SK-N-DZ (cell line): ENCODE measurements around the gene BRAT1.

Experiments
- DNase-seq: peaks from one replicate; pipeline ENCODE4 v3.0.0-alpha.2; 2015; ENCODE audit warnings: low spot score

The BRAT1 gene

DNA sequence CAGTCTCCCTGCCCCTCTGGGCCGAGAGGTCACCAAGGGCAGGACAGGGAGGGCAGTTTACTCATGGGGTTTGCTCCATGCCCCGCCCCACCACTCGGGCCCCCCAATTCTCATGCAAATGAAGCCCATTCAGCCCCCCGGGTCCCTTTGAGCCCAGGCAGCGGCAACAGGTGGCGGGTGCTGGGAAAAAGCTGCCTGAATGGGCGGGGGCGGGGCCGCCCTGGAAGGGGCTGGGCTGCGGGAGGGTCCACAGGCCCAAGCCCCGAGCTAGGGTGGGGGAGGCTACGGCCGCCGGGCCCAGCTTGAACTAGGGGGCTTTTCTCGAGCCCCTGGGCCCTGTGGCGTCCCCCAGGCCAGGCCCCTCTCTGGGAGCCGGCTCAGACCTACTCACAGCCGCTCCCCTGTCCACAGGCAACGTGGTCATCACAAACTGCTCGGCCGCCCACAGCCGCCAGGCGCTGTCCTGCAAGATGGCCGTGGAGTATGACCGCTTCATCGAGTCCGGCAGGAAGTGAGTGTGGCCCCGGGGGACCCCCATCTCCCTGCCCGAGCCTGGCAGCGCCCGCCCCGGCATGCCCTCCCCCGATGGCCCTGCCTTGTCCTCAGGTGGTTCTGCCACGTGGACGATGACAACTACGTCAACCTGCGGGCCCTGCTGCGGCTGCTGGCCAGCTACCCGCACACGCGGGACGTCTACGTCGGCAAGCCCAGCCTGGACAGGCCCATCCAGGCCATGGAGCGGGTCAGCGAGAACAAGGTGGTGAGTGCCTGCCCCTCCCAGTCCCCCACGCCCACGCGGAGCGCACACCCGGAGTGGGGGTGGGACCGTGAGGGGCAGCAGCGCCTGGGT is 30.3 kb downstream of the BRAT1 start:
- no peak for DNase-seq

DNA sequence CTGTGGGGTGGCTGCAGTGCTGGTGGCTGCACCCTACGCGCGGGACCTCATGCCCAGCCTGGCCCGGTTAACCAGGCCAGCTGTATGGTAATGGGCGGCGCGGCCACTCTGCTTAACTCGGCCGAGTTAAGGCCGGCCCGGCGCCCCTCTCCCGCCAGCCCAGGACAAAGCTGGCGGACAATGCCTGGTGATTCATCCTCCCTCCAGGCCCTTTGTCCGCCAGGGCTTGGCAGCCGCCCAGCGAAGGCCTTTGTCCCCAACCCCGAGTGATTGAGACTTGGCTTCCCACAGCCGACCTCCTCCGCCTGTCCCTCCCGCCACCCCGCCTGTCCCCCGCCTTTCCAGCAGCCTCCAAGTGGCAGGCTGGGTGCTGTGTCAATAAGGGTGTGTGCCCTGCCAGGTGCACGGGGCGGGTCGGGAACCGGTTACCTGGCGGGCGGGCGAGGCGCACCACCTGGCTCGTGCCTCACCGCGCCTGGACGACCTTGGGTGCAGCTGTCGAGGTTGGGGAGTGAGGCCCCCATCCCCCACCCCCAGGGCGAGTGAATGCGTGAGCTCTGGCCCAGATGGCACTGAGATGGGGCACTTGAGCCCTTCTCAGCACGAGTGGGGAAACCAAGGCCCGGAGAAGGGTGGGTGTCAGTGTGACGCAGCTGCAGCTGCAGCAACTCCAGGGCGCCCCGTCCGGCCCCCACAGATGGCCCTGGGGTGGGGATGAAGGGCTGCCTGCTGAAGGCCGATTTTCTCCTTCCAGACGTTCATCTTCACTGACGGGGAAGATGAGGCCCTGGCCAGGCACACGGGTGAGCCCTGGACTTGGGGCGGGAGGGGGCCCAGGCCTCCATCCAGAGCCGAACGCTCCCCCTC is 31.1 kb downstream of the BRAT1 start:
- DNase-seq, result no peak

DNA sequence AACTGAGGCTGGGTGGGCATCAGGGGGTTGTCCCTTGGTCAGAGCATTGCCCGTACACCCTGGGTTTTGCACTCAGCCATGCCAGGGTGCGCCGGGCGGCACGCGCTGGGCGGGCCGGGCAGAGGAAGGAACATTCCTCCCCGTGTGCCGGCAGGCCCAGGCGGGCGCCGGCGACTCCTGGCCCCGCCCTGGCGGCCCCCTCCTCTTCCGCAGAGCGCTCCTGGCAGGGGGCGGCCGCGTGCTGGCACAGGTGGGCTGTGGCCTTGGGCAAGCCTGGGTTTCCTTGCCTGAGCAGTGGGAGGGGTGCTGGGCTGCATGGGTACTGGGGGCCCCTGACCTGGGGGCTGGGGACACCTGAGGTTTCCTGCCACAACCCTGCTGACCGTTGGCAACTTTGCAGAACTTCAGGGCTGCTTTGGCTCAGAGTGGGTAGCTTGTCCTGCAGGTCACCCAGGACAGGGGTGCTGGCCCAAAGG is 31.8 kb downstream of the BRAT1 start:
- no peak for DNase-seq

DNA sequence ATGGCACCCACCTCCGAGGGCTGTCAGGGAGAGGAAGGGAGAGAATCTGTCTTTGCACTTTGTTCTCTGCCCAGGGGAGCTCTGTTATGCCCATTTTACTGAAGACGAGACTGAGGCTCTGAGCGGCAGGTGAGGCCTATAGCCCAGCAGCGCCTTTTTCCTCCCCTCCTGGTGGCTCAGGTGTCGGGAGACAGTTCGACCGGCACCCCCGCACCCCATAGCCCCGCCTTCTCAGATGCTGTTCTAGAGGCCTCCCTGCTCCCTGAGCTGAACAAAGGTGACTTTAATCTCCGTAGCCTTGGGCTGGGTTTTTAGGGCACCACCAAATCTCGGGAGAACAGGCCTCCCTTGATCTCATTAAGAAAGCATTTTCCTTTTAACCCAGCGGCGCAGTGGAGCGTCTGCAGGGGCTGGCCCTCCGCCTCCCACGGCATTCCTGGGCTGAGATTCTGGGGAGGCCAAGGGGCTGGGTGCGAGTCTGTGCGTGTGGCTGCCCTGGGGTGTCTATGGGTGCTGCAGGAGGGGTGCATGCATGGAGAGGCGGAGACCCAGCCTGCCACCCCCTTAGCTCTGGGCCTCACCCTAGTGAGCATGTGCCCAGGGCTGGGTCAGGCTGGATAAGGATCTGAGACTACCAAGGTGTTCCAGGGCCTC is 32.4 kb downstream of the BRAT1 start:
- peak; percentile 53 for DNase-seq

DNA sequence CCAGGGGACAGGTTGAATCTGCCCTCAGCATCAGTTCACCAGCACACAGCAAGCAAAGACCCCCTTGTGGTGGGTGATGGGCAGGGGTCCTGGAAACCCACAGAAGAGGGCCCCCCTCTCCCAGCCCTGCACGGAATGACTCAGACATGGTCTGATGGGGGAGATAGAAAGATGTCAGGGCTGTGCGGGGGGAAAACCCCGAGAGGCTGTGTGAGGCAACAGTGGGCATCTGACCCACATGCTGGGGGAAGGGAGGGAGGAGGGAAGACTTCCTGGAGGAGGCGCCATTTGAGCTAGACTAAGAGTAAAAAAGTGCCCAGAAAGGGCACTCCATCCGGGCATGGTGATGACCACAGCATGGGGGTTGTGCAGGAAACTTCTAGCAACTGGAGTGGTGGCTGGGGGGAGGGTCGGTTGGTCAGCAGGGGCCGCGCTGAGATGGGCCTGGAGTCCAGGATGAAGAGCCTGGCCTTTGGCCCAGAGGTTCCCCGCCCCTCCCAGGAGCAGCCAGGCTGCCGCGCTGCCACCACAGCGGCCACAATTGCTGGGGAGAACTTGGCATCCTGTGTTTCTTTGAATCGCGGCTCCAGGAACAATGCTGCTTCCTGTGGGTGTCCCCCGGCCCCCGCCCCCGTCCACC is 33.3 kb downstream of the BRAT1 start:
- no peak for DNase-seq

DNA sequence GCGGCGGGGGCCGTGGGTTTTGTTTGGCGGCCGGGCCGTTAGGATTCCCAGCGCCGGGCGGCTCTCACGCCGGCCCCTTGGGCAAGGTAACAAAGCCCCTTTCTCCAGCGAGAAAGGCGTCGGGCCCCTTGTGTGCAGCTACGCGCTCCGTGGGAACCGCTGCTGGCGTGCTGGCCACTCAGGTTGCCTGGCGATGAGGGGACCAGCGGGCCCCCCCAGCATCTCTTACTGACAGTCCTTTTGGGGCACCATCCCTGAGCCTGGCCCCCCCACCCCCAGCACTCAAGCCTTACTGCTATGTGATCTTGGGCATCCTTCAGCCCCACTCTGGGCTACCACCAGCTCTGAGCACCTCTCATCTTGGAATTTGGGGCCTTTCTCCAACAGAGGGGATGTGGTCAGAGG is 34.0 kb downstream of the BRAT1 start:
- DNase-seq, result no peak

DNA sequence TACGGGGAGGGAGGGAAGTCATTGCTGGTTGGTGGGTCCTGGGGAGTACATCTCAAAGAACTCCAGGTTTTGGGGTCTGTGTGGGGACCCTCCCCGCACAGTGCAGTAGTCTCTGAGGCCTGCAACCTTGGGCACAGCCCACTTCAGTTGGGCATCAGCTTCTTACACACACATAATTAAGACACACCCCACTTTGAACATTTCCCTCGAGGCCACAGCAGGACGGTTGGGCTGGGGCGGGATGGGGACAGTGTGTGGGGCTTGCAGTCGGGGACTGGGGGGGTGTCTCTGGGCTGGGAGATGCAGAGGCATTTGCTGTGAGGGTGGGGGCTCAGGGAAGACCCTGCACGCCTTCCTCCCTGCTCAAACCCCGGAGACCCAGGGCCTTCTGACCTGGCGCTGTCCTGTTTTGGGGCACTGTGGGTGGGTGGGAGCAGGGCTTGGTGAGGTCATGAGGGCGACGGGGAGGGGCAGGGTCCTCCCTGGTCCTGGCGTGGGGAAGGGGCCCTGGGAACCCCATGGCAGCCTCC is 34.5 kb downstream of the BRAT1 start:
- no peak for DNase-seq

DNA sequence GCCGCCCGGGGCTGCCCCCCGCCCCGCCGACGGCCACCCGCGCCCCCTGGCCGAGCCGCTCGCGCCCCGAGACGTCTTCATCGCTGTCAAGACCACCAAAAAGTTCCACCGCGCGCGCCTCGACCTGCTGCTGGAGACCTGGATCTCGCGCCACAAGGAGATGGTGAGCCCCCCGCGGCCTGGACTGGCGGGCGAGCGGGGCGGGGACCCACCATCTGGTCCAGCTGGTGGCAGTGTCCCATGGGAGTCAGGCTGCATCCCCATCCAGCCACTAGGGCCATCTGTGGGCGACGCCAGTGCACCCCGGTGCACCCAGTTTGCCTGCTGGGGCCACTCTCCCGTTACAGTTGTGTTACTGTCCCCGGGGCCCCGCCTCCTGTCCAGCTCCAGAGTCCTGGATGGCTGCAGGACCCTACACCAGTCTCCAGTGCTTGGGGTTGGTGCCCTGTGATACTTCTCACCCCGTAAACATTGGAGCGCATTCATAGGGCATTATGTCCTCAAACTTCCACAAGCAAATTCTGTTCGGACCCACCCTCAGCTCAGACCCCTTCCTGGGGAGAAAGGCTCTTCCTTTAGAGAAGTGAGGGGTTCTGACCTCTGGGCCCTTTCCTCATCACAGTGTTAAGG is 35.1 kb downstream of the BRAT1 start:
- DNase-seq, result peak; percentile 59

DNA sequence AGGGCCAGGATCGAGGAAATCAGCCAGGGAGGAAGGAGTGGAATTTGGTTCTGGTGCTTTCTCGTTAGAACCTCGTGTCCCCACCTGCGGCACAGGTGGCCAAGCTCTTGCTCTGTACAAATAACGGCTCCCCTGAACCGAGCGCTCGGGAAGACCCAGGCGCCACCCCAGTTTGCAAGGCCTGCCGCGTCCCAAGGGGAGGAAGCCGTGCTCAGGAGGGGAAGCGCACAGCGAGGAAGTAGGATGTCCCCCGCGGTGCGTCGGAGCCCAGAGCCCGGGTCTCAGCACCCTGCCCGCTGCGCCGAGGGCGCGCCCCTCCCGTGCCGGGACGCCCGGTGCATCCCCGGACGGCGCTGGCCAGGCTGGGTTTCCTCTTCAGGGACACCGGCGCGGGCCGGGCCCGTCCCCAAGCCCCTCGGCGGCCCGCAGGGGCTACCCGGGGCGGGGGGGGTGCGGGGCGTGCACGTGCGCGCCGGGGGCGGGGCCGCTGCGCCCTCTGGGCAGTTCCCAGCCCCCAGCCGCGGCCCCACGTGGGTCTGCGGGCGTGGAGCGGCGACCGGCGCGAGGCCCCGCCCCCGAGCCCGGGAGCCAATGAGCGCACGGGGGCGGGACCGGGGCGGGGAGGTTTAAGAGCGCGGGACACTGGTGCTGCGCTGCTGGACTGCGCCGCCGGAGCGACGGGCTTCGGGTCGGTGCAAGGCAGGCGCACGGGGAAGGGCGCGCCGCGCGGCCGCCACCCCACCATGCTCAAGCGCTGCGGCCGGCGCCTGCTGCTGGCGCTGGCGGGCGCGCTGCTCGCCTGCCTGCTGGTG is 36.0 kb downstream of the BRAT1 start, which contains the start of gene LFNG:
Gene LFNG, plus strand, starts transcription at position 656 of the 812 bp plus-strand sequence. Its CDS starts 88 bp downstream, at position 744.
- DNase-seq, result peak; percentile 91

DNA sequence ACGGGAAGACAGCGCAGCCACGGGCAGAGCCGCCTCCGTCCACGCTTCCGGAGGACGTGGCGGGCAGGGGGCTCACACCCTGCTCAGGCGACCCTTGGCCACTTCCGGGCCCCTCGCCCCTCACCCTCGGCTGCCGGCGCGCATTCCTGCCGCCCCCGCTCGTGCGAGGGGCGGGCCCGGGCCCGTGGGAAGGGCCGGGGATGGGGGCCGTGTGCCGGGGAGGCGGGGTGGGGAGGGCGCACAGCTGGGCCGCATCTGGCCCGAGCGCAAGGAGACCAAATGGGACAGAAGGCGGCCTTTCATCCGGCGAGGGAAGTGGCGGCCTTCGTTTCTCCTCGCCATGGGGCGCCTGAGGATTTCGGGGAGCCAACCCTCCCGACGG is 36.6 kb downstream of the BRAT1 start:
- DNase-seq, result no peak

DNA sequence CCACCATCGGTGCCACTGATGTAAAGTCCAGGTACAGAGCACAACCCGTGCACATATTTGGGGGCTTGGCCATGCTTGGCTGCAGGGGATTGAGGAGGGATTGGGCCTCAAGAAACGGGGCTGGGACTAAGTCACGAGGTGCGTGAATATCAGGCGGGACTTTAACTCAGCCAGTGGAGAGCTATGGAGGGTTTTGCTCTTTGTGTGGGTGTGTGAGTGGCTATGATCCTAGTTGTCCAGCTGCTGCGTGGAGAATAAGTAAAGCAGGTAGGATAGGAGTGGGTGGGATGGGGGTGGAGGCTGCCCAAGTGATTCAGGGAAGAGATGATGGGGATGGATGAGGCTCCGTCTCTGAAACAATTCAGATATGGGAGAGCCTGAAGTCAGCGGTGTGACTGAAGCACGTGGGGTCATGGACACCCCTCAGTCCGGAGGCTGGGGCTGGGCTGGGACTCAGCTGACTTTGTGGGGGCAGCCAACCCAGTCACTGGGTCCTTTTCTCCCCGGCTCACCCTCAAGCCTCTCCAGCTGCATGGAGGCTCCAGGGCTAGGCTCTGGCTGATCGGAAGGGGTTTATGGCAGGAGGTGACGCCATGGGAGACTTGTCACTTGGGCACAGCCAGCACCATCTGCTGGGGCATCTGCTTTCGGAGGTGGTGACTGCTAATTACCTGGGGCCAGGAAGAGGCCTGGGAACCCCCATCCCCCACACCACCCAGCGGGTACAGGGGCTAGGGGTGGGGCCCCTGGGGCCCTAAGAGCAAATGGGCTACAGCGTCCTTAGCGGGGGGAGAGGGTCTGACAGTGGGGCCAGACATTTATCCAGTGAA is 37.4 kb downstream of the BRAT1 start:
- DNase-seq, result no peak

DNA sequence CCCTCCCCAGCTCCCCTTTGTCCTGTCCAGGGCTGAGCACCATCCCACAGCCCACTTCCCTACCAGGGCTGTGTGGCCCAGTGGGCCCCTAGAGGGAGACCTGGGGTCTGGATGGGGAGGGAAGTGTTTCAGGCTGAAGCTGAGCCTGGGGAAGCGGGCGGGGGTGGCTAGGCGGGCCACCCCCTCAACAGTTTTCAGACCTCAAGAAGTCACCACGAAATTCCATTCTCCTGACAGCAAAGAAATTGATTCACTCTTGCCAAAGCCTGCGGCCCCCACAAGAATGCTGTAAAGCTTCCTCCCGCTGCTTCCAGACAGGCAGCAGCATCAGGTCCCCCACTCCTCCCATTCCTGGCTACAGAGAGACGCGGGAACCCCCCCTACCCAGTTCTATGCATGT is 38.3 kb downstream of the BRAT1 start:
- no peak for DNase-seq

DNA sequence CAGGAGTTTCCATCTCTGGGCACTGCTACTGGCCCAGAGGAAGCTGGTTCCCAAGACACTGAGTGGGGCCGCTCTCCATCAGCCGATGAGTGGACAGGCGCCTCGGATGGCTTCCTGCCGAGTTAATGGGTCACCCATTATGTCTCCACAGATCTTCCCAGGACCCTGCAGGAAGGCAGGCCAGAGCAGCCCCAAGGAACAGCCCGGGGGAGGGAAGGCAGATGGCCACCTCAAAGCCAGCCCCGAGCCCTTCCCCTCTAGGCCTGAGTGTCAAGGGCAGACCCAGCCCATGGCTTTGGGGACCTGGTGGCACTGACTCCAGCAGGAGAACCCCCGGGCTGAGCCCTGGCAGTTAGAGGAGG is 39.1 kb downstream of the BRAT1 start:
- no peak for DNase-seq

DNA sequence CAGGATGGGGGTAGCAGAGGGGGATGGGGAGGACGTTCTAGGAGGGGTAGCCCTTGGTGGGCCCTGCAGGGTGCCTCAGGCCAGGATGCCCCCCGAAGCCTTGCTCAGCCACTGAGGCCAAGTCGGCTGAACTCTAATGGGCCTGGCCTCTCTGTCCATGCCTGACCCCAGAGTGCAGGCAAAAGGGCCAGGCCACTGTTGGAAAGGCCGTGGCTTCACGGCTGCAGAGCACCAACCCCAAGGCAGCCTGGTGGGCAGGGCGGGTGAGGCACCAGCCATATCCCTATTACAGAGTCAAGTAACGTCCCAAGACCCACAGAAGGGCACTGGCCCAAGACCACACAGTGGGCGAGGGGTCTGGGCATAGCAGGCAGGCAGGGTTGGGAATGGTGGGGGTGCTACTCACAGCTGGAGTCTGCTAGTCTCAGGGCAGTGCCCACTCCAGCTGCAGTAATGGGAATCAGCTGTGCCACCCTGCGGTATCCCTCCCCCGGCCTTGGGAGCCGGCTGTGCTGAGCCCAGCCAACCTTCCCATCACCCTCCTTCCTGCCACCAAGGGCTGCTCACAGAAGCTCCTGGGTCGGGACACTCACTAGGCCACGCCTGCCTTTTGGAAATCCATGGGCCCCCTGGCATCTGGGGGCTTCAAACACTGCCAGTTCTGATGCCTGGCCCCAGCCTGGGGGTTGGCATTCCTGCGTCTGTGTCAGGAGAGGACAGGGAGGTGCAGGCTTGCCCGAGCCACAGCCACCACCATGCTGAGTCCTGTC is 39.7 kb downstream of the BRAT1 start:
- DNase-seq, result no peak

DNA sequence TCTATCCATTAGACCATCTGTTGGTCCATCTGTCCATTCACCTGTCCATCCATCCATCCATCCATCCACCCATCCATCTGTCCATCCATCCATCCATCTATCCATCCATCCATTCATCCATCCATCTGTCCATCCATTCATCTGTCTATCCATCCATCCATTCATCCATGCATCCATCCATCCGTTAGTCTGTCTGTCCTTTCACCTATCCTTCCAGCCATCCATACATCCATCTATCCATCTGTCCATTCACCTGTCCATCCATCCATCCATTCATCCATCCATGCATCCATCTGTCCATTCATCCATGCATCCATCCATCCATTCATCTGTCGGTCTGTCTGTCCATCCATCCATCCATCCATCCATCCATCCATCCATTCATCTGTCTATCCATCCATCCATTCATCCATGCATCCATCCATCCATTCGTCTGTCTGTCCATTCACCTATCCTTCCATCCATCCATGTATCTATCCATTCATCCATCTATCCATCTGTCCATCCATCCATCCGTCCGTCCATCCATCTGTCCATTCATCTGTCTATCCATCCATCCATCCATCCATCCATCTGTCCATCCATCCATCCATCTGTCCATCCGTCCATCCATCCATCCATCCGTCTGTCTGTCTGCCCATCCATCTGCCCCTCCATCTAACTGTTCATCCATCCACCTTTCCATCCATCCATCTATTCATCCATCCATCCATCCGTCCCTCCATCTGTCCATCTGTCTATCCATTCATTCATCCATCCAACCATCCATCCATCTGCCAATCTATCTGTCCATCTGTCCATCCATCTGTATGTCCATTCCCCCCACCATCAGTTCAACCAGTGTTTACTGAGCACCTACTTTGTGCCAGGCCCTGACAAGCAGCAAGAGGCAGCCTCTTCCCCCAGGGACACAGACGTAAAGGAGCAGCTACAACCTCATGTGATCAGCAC is 40.6 kb downstream of the BRAT1 start:
- DNase-seq, result no peak

DNA sequence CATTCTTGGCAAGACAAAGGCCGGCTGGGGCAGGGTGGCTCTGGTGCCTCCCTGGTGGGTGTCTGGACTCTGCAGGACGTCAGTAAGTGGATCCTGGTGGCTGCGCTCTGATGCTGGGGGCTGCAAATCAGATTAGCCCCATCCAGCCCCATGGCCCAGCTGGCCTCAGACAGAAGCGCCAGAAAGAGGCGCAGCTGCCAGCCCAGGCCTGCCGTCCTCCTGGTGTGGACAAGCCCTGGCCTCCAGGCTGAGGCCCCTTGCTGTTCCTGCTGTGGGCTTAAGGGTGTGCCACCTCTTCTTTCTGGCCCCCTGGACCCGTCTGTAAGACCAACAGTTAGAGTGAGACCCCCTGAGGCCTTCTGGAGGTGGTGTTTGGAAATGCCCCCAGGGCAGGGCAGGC is 41.6 kb downstream of the BRAT1 start:
- DNase-seq, result peak; percentile 97

DNA sequence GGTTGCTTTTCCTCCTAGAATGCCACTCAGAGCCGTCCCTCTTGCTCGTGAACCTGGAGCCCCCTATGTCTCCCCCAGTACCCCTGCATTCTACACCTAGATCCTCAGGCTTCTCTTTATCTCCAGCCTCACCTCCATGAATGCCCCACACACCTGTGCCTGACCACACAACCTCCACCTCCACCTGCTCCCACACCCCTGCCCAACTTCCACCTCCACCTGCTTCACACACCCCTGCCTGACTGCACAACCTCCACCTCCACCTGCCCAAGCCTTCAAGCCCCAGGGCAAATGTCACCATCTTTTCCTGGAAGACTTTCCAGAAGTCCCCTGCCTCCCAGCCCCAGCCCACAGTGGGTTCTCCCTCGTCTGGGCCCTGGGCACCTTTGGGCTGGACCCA is 42.6 kb downstream of the BRAT1 start:
- no peak for DNase-seq
